ENCODE measurements around the gene SYCE3.
"Not testable (repeated sequence)": the region's sequence is repeated elsewhere in the genome, so short reads cannot be mapped to it uniquely, and the experiment has no call there.

Gene SYCE3

GRCh38 chr22:50537765-50538164 is 25.0 kb downstream of the SYCE3 start:
- intact Hi-C loops (cut with DNase I), result no loop called here
- peak in 2 of 10 donors; percentile 8 to 29 for DNase-seq

- no peak for DNase-seq
- intact Hi-C loops (cut with DNase I), result no loop called here
These were observed 26.5 kb downstream of the SYCE3 start for GRCh38 chr22:50536226-50536625.

DNA sequence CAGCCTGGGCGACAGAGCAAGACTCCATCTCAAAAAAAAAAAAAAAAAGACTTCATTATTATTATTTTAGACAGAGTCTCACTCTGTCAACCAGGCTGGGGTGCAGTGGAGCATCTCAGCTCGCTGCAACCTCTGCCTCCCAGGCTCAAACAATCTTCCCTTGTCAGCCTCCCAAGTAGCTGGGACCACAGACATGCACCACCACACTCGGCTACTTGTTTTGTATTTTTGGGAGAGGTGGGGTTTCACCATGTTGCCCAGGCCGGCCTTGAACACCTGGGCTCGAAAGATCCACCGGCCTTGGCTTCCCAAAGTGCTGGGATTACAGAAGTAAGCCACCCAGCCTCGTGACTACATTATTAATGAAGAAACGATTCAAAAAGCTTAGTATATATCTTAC is 27.6 kb downstream of the SYCE3 start:
- peak in 1 of 10 donors; percentile 1 for DNase-seq
- intact Hi-C loops (cut with DNase I), result no loop called here

GRCh38 chr22:50533856-50534711 is 28.6 kb downstream of the SYCE3 start:
- intact Hi-C loops (cut with DNase I), result not testable (repeated sequence)
- peak in 2 of 10 donors; percentile 31 to 80 for DNase-seq

GRCh38 chr22:50532824-50533796 is 29.6 kb downstream of the SYCE3 start:
- intact Hi-C loops (cut with DNase I), result no loop called here
- DNase-seq, result peak in 2 of 10 donors; percentile 33 to 81

DNA sequence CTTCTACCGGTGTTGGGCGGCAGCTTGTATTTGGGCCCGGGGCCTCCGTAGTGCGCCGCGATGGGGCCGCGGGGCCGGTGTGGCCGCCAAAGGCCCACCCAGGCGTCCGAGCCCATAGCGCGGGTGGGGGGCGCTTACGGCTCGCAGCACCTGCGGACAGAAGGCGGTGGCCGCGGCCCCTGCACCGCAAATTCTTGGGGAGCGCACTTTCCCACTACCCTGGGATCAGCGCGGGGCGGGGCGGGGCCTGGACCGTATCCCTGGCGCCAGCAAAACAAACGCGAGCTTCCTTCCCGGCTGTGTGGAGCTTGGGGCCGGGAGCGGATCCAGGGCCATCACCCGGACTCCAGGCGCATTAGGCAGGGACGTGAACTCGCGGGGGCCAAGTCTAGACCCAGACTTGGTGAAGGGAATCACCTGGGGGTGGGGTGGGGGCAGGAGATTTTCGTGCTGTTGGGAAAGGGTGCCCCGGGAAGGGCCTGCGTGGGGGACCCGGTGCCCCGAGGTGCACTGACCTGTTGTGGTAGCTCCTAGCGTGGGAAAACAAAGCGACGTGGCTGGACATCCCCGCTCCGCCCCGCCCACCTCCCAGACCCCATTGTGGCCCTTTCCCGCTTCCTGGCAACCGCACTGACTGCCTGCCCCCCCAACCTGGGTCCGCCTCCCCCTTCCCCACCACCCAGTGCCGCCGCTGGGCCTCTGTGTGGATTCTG is 30.6 kb downstream of the SYCE3 start:
- peak in 2 of 10 donors; percentile 64 to 88 for DNase-seq
- intact Hi-C loops (cut with DNase I), result no loop called here

GRCh38 chr22:50531546-50531961 is 31.2 kb downstream of the SYCE3 start:
- peak in 2 of 10 donors; percentile 77 to 79 for DNase-seq
- intact Hi-C loops (cut with DNase I), result no loop called here

- DNase-seq, result peak in 2 of 10 donors; percentile 72 to 81
These were observed 31.7 kb downstream of the SYCE3 start for GRCh38 chr22:50530877-50531545.

DNA sequence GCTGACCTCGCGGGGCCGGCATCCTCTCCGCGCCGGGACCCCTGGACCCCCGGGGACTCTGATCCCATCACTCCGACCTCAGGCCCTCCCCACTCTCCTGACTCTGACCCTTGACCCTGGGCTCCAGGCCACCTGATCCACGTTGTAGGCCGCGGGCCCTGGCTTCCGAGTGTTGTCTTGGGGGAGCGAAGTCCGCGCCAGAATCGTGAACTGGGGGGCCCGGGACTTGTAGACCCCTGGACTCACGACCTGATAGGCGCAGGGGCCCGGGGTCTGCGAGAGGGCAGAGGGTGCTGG is 32.2 kb downstream of the SYCE3 start:
- no peak for DNase-seq
- intact Hi-C loops (cut with DNase I), result no loop called here

More at GRCh38 chr22:50530877-50531545, 31.7 kb downstream of the SYCE3 start:
- intact Hi-C loops (cut with DNase I), result no loop called here

GRCh38 chr22:50529897-50530579 is 32.7 kb downstream of the SYCE3 start, which contains the start of gene TYMP:
TSS of gene TYMP (minus strand) at chr22:50530012. CDS start at chr22:50529709, 303 bp downstream.
- intact Hi-C loops (cut with DNase I), result no loop called here
- peak in 1 of 10 donors; percentile 87 for DNase-seq

GRCh38 chr22:50529416-50529896 is 33.3 kb downstream of the SYCE3 start:
- intact Hi-C loops (cut with DNase I), result no loop called here
- DNase-seq, result peak in 1 of 10 donors; percentile 83

DNA sequence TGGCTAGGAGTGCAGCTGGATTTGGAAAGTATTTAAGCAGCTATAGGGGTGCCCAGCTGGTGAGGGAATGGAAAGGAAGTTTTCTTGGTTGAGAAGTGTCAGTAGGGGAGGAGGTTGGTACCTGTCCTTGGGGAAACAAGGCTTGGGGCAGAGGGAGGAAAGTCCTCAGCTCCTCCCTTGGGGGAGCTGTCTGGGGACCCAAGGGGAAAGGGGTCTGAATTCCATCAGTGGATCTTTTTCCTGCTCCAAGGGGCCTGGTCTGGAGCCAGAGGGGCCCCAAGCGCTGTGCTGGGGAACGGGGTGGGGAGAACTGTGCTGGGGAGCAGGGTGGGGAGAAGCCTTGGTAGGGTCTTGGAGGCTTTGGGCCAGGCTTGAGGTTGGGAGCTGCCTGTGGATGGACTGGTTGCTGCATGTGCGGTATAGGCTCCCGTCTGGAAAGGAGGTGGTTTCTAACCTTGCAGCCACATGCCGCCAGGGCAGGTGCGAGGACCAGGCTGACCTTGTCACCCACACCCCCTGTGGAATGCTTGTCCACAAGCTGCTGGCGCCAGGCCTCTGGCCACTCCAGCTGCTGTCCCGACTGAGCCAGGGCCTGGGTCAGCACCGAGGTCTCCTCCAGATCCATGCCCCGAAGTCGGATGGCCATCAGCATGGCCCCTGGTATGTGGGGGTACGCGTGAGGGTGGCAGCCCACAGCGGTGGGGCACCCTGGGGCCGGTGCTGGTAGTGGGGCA is 33.9 kb downstream of the SYCE3 start:
- intact Hi-C loops (cut with DNase I), result no loop called here

DNA sequence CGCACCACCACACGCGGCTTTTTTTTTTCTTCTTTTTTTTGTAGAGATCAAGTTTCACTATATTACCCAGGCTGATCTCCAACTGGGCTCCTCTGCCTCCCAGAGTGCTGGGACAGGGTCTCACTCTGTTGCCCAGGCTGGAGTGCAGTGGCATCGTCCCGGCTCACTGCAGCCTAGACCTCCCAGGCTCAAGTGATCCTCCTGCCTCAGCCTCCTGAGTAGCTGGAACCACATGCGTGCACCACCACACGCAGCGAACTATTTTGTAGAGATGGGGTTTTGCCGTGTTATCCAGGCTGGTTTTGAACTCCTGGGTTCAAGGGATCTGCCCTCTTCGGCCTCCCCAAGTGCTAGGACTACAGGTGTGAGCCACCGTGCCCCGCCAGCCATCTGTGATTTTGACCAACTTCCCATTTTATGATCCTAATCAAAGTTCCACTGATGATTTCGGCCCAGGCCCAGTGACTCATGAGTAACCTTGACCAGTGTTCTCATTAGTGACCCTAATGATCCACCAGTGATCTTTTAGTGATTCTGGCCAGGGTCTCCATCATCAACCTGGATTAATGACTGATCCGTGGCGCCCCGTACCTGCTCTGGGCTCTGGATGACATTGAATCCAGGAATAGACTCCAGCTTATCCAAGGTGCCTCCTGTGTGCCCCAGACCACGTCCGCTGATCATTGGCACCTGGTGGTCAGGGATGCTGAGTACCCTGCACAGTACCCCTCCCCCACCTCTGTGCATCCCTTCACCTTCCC is 34.6 kb downstream of the SYCE3 start:
- peak in 2 of 10 donors; percentile 22 to 55 for DNase-seq
- intact Hi-C loops (cut with DNase I), result loop anchor here (2.0 kb wide), 1 partner anchor 35 kb away; the partner anchor contains the start of gene SYCE3

More for the DNA sequence above, 33.9 kb downstream of the SYCE3 start:
- DNase-seq, result peak in 2 of 10 donors; percentile 40 to 78

DNA sequence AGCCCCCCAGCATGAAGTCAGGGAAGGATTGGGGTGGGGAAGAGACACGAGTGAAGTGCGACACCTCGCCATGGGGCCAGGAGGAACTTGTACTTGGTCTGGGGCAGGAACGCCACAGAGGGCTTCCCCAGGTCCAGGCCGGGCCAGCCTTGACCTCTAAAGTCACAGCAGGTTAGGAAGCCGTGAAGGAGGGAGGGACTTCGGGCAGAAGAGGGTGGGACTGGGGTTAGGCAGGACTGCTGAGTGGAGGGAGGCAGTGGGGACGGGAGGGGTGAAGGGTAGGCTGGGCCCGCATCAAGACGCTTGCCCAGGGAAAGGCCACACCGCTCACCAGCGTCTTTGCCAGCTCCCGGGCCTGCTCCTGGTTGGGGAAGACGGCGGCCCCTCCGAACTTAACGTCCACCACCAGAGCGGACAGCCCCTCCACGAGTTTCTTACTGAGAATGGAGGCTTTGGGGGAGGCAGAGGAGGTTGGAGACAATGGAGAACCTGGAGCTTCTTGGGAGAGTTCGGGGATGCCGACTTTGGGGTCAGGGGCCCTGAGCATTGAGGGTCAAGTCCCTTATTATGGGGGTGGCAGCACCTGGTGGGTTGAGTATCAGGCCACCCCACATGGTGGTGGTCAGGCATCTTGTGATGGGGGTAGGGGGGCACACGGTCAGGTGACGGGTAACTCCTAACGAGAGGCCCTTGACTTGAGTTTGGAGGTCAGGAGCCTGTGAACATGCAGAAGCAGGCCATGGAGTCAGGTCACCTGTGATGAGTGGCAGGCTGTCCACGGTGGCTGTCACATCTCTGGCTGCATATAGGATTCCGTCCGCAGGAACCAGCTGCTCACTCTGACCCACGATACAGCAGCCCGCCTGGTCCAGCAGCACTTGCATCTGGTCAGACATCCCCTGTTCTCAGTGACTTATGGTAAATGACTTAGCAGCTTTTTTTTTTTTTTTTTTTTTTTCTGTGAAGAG is 35.6 kb downstream of the SYCE3 start:
- intact Hi-C loops (cut with DNase I), result loop anchor here (2.0 kb wide), 1 partner anchor 36 kb away; the partner anchor contains the start of gene SYCE3
- DNase-seq, result peak in 3 of 10 donors; percentile 22 to 88 (median 87)

DNA sequence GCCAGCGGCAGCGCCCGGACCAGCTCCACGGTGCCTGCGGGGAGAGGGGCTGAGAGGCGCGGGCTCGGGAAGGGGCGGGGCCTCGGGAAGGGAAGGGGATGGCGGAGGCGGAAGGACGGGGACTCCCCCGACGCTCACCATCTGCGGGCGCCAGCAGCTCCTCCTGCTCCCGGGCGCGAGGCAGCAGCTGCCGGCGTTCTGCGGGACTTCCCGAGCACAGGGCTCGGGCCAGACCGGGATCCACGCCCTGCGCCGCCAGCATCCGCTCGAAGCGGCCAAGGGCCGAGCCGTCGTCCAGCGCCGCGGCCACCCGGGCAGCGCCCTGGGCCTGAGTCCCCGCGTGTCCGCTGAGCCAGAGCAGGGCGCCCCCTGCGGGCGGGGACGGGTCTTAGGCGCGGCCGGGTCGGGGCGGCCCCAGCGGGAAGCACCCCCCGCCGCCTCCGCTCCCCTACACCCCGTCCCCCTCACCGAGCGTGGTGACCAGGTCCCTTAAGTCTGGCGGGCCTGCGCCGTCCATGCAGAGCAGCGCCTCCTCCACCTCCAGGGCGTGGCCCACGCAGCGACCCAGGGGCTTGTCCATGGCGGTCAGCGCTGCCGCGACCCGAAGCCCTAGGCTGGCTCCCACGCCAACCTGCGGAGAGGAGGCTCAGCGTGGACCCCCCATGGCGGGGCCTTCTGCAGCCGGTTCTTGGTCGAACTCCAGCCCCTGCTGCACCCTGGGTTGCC is 36.4 kb downstream of the SYCE3 start:
- intact Hi-C loops (cut with DNase I), result loop anchor here (2.0 kb wide), 1 partner anchor 37 kb away; the partner anchor contains the start of gene SYCE3
- peak in 8 of 10 donors; percentile 47 to 95 (median 68) for DNase-seq

DNA sequence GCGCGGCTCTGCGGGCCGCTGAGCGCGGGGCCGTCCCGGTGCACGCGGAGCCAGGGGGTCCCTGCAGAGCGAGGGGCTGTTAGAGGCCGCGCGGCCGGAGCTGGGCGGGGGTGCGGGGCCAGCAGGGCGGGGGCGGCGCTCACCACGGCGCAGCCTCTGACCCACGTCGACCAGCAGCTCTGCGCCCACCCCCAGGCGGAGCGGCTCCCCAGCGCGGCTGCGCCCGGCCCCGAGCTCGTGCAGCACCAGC is 36.9 kb downstream of the SYCE3 start:
- intact Hi-C loops (cut with DNase I), result loop anchor here (1.0 to 2.0 kb wide), 3 partner anchors 17 to 57 kb away; partner anchors contain the start of genes CHKB, NCAPH2 and SYCE3
- peak in 4 of 10 donors; percentile 64 to 91 (median 66) for DNase-seq
